ENCODE data around the gene ZBTB43. TPM values are rescaled to one million over a fixed set of nuclear protein-coding genes. Genes with fewer than 3 reads are reported as not detected.

Gene ZBTB43
- total RNA-seq, 1 experiment from 2014 or later, result 15.4 TPM

GRCh38 chr9:126777733-126778132 lies 27.1 kb upstream of the ZBTB43 start:
- ChIA-PET CTCF (interaction anchor here (1.0 to 9.3 kb wide), 4 partner anchors 12 to 279 kb away, joined by 3 to 340 read pairs (median 4); no protein-coding TSS in a partner anchor), RAD21 (ENCODE audit: low non-redundant PET in 1 of 2, low total read pairs in 2 of 2, uncharacterized antibody in 2 of 2, unreplicated experiment in 2 of 2) (interaction anchor here in 1 of 2 experiments (0.9 to 1.2 kb wide), 2 partner anchors 71 to 72 kb away, joined by 3 read pairs; no protein-coding TSS in a partner anchor), POLR2A (interaction anchor here (1.0 kb wide), 1 partner anchor 72 kb away, joined by 3 read pairs; no protein-coding TSS in a partner anchor)
- Histone ChIP-seq H3K4me2 (ENCODE audit: low read length) (no peak overlapping the region), H3K9ac (ENCODE audit: low read length) (no peak overlapping the region), H3K4me3 (replicated peaks in 1 of 2; ENCODE audit: low read depth in 1 of 2, low read length in 2 of 2) (no peak overlapping the region), H3K27ac (ENCODE audit: low read depth, low read length) (no peak overlapping the region), H3K79me2 (ENCODE audit: insufficient read depth, low read length) (no peaks in the 10 kb centered on the region), H3K9me2 (ENCODE audit: insufficient read depth) (no peaks in the 10 kb centered on the region), H3K9me3 (ENCODE audit: control insufficient read depth in 1 of 2, insufficient read depth in 1 of 2, low read depth in 1 of 2, low read length in 2 of 2) (no peaks in the 10 kb centered on the region), H4K20me1 (ENCODE audit: insufficient read depth) (no peaks in the 10 kb centered on the region), H3K36me3 (ENCODE audit: control insufficient read depth in 1 of 2, insufficient read depth in 2 of 2, low read length in 2 of 2) (no peaks in the 10 kb centered on the region), H2AFZ (ENCODE audit: low read depth, low read length, poor library complexity, severe bottlenecking) (no peak overlapping the region), H3K27me3 (ENCODE audit: insufficient read depth, low read length) (no peaks in the 10 kb centered on the region), H3K4me1 (ENCODE audit: control insufficient read depth in 1 of 2, insufficient read depth in 2 of 2, low read length in 2 of 2) (peaks cover 0 to 9% of the 10 kb centered on the region in 2 experiments; a peak in 2 of 4 replicates)
- ATAC-seq (peak; percentile 84), DNase-seq (ENCODE audit: low read depth, low spot score) (no peak)
- BruUV-seq (replicated peaks), result no TSS peak
- TF ChIP-seq SP1 (IDR thresholded peaks at IDR 0.05; ENCODE audit: low read depth) (no peak), CTCF (IDR thresholded peaks at IDR 0.05 in 2 of 3, conservative IDR thresholded peaks at IDR 0.05 in 1 of 3; ENCODE audit: borderline replicate concordance in 1 of 3, insufficient read depth in 1 of 3, low read depth in 2 of 3, low read length in 2 of 3) (peak; percentile 57 to 84 (median 61)), POLR2A (IDR thresholded peaks at IDR 0.05; ENCODE audit: borderline replicate concordance, extremely low read depth, insufficient read depth, insufficient read length) (no peak), RAD21 (IDR thresholded peaks at IDR 0.05; ENCODE audit: low read depth) (peak; percentile 74)
- intact Hi-C loops (cut with micrococcal nuclease), result loop anchor here (1.0 kb wide), 2 partner anchors 71 to 166 kb away; no protein-coding TSS in a partner anchor

GRCh38 chr9:126778141-126778540 lies 26.7 kb upstream of the ZBTB43 start:
- Histone ChIP-seq H3K4me3 (replicated peaks in 1 of 2; ENCODE audit: low read depth in 1 of 2, low read length in 2 of 2) (no peak overlapping the region), H2AFZ (ENCODE audit: low read depth, low read length, poor library complexity, severe bottlenecking) (no peak overlapping the region), H4K20me1 (ENCODE audit: insufficient read depth) (no peaks in the 10 kb centered on the region), H3K79me2 (ENCODE audit: insufficient read depth, low read length) (no peaks in the 10 kb centered on the region), H3K36me3 (ENCODE audit: control insufficient read depth in 1 of 2, insufficient read depth in 2 of 2, low read length in 2 of 2) (no peaks in the 10 kb centered on the region), H3K27me3 (ENCODE audit: insufficient read depth, low read length) (no peaks in the 10 kb centered on the region), H3K4me2 (ENCODE audit: low read length) (no peak overlapping the region), H3K9me2 (ENCODE audit: insufficient read depth) (no peaks in the 10 kb centered on the region), H3K4me1 (ENCODE audit: control insufficient read depth in 1 of 2, insufficient read depth in 2 of 2, low read length in 2 of 2) (peaks cover 0 to 9% of the 10 kb centered on the region in 2 experiments; a peak in 2 of 4 replicates), H3K9ac (ENCODE audit: low read length) (no peak overlapping the region), H3K9me3 (ENCODE audit: control insufficient read depth in 1 of 2, insufficient read depth in 1 of 2, low read depth in 1 of 2, low read length in 2 of 2) (no peaks in the 10 kb centered on the region), H3K27ac (ENCODE audit: low read depth, low read length) (no peak overlapping the region)
- ChIA-PET RAD21 (ENCODE audit: low non-redundant PET in 1 of 2, low total read pairs in 2 of 2, uncharacterized antibody in 2 of 2, unreplicated experiment in 2 of 2) (interaction anchor here in 1 of 2 experiments (0.9 to 1.2 kb wide), 2 partner anchors 71 to 72 kb away, joined by 3 read pairs; no protein-coding TSS in a partner anchor), CTCF (interaction anchor here (1.0 to 9.3 kb wide), 4 partner anchors 12 to 279 kb away, joined by 3 to 340 read pairs (median 4); no protein-coding TSS in a partner anchor), POLR2A (interaction anchor here (1.0 kb wide), 1 partner anchor 73 kb away, joined by 3 read pairs; no protein-coding TSS in a partner anchor)
- ATAC-seq (no peak), DNase-seq (ENCODE audit: low read depth, low spot score) (no peak)
- BruUV-seq (replicated peaks), result no TSS peak
- intact Hi-C loops (cut with micrococcal nuclease), result no loop called here
- TF ChIP-seq CEBPB (IDR thresholded peaks at IDR 0.05; ENCODE audit: low read depth) (no peak), ZFX (IDR thresholded peaks at IDR 0.05) (no peak), MAX (IDR thresholded peaks at IDR 0.05) (no peak), ZNF274 (IDR thresholded peaks at IDR 0.05; ENCODE audit: low read depth, low read length) (no peak), EGR1 (IDR thresholded peaks at IDR 0.05; ENCODE audit: low read depth) (no peak), POLR2A (IDR thresholded peaks at IDR 0.05; ENCODE audit: borderline replicate concordance, extremely low read depth, insufficient read depth, insufficient read length) (no peak), ELF1 (IDR thresholded peaks at IDR 0.05; ENCODE audit: borderline replicate concordance, low read depth) (no peak), YY1 (IDR thresholded peaks at IDR 0.05; ENCODE audit: extremely low read depth, insufficient replicate concordance, low read depth, low read length) (no peak), SRF (IDR thresholded peaks at IDR 0.05; ENCODE audit: low read depth) (no peak), JUND (IDR thresholded peaks at IDR 0.05) (no peak), SP1 (IDR thresholded peaks at IDR 0.05; ENCODE audit: low read depth) (no peak), CBX3 (IDR thresholded peaks at IDR 0.05; ENCODE audit: low read depth) (no peak), REST (IDR thresholded peaks at IDR 0.05; ENCODE audit: low read depth) (no peak)

Data from HCT116 (cell line).